Left lung (tissue), 10 donors: ENCODE results near the gene TRIM5. TPM values are rescaled to one million over a fixed set of nuclear protein-coding genes. Genes with fewer than 3 reads are reported as not detected.

Experiments used
- ATAC-seq: fragments of 200-7000 bp; cut with Tn5 transposase; one replicate; pipeline ENCODE4 v1.9.1; 2020; ENCODE audit warnings: moderate library complexity
- DNase-seq, 4 donors: peaks; one replicate each; pipeline ENCODE4 v3.0.0-alpha.2; 2013 to 2020
- H3K27ac ChIP-seq, 2 donors: fragments of 200-600 bp; sonication (generic) in 1 of 2; one replicate each; pipeline versions ENCODE4 v1.5.0 to v1.8.0; 2020 to 2021
- H3K27me3 ChIP-seq, 2 donors: fragments of 200-600 bp; sonication (generic) in 1 of 2; one replicate each; pipeline versions ENCODE4 v1.5.0 to v1.8.0; 2020 to 2021
- H3K36me3 ChIP-seq, 2 donors: fragments of 200-600 bp; sonication (generic) in 1 of 2; one replicate each; pipeline versions ENCODE4 v1.5.0 to v1.8.0; 2020 to 2021
- H3K4me1 ChIP-seq, 2 donors: fragments of 200-600 bp; one replicate each; pipeline ENCODE4 v1.8.0; 2021
- H3K4me3 ChIP-seq, 2 donors: fragments of 200-600 bp; sonication (generic) in 1 of 2; one replicate each; pipeline versions ENCODE4 v1.5.0 to v1.8.0; 2020 to 2021; ENCODE audit warnings: mild to moderate bottlenecking in 1 of 2
- H3K9me3 ChIP-seq, 2 donors: fragments of 200-600 bp; sonication (generic) in 1 of 2; one replicate each; pipeline versions ENCODE4 v1.5.0 to v1.8.0; 2020 to 2021
- CTCF ChIP-seq, 2 donors: fragments of 200-600 bp; sonication (generic) in 1 of 2; IDR thresholded peaks; one replicate each; pipeline versions ENCODE4 v1.5.0 to v1.8.0; 2021; ENCODE audit warnings: antibody characterized with exemption in 2 of 2
- intact Hi-C, 2 donors: fragments of 100-400 bp; cut with DNase I; formaldehyde crosslinking; loops; one replicate each; pipeline versions ENCODE4 v1.11.2 to v1.14.2; 2022
- polyA plus RNA-seq, 6 donors: library from polyadenylated mRNA; unstranded; fragments of 120-200 nt; gene quantifications; one replicate each; pipeline ENCODE4 v1.2.1, GENCODE V29; 2013; ENCODE audit not compliant: insufficient read length in 6 of 6
- total RNA-seq, 2 donors: library from RNA; stranded (reverse); fragmentation: NEBNext Ultra II Directional; extraction: Animal tissue kit (Norgen Biotek cat#: 25700); gene quantifications; one replicate each; pipeline ENCODE4 v1.2.1, GENCODE V29; 2021
- donor health status: DM: no; HTN: yes; CAD: no.
- donor health status: DM: no; HTN: no; CAD: no.

Gene TRIM5
- total and polyA plus RNA-seq, 8 donors, result 42.6 to 65.4 (median 58.6) TPM

GRCh38 chr11:5643585-5643984, 41.3 kb downstream of the TRIM5 start:
- TF ChIP-seq CTCF (IDR thresholded peaks at IDR 0.05), result no peak
- Histone ChIP-seq H3K27ac (no peak overlapping the region), H3K4me1 (no peaks in the 10 kb centered on the region), H3K9me3 (no peaks in the 10 kb centered on the region), H3K27me3 (no peaks in the 10 kb centered on the region), H3K36me3 (peaks cover 0 to 45% of the 10 kb centered on the region in 2 donors), H3K4me3 (no peak overlapping the region)
- no peak for ATAC-seq
- DNase-seq, result no peak
- intact Hi-C loops, result no loop called here

DNA sequence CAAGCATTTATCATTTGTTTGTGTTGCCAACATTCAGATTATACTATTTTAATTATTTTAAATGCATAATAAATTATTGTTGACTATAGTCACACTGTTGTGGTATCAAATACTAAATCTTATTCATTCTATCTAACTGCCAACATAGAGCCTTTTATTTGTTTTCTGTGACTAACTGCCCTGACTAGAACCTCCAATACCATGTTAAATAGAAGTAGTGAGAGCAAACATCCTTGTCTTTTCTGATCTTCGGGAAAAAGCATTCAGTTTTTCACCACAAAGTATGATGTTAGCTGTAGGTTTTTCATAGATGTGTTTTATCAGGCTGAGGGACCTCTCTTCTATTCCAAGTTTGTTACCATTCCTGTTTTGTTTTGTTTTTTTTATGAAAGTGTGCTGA, 44.9 kb downstream of the TRIM5 start:
- H3K27me3 ChIP-seq, result no peaks in the 10 kb centered on the region
- no peak overlapping the region for H3K27ac ChIP-seq
- H3K4me1 ChIP-seq, result no peaks in the 10 kb centered on the region
- TF ChIP-seq CTCF (IDR thresholded peaks at IDR 0.05), result no peak
- ATAC-seq (no peak), DNase-seq (no peak)
- no peak overlapping the region for H3K4me3 ChIP-seq
- no peaks in the 10 kb centered on the region for H3K9me3 ChIP-seq
- H3K36me3 ChIP-seq, result peaks cover 0 to 72% of the 10 kb centered on the region in 2 donors
- intact Hi-C loops, result no loop called here

GRCh38 chr11:5631969-5632635, 52.8 kb downstream of the TRIM5 start:
- DNase-seq (no peak), ATAC-seq (no peak)
- Histone ChIP-seq H3K27me3 (no peaks in the 10 kb centered on the region), H3K27ac (no peak overlapping the region), H3K4me3 (no peak overlapping the region), H3K9me3 (no peaks in the 10 kb centered on the region), H3K4me1 (peaks cover 0 to under 1% of the 10 kb centered on the region in 2 donors), H3K36me3 (peaks cover 0 to 37% of the 10 kb centered on the region in 2 donors)
- intact Hi-C loops, result no loop called here
- TF ChIP-seq CTCF (IDR thresholded peaks at IDR 0.05), result no peak

DNA sequence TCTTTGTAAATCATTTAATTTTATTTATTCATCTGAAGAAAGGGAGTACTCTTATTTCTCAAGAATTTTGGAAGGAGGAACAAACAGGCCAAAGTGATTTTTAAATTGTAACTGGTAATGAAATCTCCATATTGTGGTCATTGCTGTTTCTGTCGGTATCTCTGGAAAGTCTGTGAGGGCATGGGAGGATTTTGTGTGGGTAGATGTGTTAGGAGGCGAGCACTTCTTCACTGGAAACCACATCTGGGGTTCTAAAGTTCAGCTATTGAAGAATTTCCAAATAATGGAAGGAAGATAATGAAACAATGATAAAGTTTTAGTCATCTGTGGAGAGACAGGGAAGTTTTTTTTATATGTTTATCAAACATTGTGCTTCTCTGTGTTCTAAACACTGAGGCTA, 53.5 kb downstream of the TRIM5 start:
- no peak for DNase-seq
- H3K4me3 ChIP-seq, result no peak overlapping the region
- peaks cover 0 to 8% of the 10 kb centered on the region in 2 donors for H3K4me1 ChIP-seq
- H3K36me3 ChIP-seq, result peaks cover 0 to 31% of the 10 kb centered on the region in 2 donors
- no peak for ATAC-seq
- no peak overlapping the region for H3K27ac ChIP-seq
- H3K9me3 ChIP-seq, result no peaks in the 10 kb centered on the region
- H3K27me3 ChIP-seq, result no peaks in the 10 kb centered on the region
- intact Hi-C loops, result no loop called here
- no peak for TF ChIP-seq CTCF (IDR thresholded peaks at IDR 0.05)

DNA sequence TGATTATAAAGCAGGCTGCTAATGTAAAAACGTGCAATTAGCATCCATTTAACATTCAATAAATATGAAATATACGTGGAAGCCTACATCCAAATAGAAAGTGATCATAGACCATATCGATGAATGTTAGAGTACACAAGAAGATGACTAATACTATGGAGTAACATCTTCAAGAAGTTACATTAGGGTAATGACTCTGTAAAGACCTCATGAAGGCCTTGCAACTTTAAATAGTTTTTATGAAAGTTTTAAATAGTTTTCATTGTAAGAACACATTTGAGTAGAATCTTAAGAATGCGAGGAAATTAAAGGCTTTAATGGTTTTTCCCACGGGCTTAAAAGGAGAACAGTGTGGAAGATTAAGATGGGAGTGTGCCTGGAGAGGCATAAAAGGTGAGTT, 58.7 kb downstream of the TRIM5 start:
- H3K9me3 ChIP-seq, result no peaks in the 10 kb centered on the region
- TF ChIP-seq CTCF (IDR thresholded peaks at IDR 0.05), result no peak
- intact Hi-C loops, result no loop called here

More for the DNA sequence above, 58.7 kb downstream of the TRIM5 start:
- no peak for DNase-seq
- Histone ChIP-seq H3K4me3 (peak overlapping the region in 1 of 2 donors; percentile 51), H3K36me3 (no peaks in the 10 kb centered on the region), H3K27ac (no peak overlapping the region), H3K27me3 (no peaks in the 10 kb centered on the region), H3K4me1 (peaks cover 15 to 35% of the 10 kb centered on the region in 2 donors)
- ATAC-seq, result no peak
